NCI-H2107 treated with DMSO at 0.1 percent for 48 hours (cell line): ENCODE measurements around the gene ERICH6.

ENCODE experiments used
- DNase-seq: peaks from one replicate; lab custom pipeline; 2025; ENCODE audit not compliant: unreplicated experiment; lab: John Stamatoyannopoulos, UW

The ERICH6 gene

DNA sequence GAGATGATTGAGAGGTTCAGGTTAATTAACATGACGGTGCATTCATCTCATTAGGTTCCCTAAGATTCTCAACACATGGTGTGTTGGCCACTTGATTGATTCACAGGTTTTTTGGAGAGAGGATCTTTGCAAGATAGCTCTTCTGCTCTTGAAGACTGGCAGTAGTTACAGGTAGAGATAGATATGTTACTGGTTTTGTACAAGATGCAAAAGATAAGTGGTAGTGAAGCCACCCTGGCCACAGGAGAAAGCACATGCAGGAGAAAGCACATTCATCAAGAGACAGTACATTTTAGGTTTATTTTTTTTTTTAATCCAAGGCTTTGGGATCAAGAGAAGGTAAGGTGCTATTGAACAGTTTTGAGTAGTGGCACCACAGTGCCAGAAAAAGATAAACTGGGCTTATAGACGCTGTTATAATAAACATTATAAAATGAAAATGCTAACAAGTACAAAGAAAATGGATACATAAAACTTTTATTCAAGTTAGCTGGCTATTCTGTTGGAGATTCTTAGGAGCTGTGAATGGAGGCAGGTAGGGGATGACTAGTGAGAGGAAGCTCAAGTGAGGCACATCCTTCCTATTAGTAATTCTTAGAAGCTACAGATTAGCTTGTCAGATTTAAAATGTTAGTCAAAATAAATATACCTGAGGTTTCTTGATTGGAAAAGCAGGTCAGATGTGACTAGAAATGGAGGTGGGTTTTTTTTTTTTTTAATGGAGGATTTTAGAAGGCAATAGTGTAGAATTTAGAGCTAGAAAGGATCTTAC, 89.8 kb downstream of the ERICH6 start:
- DNase-seq = no peak

DNA sequence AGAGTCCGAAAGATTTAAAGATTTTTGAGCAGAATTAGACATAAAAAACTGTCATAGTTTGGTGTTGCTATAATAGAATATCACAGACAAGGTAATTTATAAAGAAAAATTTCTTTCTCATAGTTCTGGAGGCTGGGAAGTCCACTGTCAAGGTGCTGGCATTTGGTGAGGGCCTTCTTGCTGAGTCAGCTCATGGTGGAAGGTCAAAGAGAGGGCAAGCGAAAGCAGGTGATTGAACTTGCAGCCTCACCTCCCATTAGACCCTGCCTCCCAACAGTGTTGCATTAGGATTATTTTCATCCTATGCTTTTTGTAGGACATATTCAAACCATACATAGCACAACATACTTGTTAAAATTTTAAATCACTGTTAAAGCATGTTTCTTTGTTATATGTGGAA, 90.7 kb downstream of the ERICH6 start:
- no peak for DNase-seq

DNA sequence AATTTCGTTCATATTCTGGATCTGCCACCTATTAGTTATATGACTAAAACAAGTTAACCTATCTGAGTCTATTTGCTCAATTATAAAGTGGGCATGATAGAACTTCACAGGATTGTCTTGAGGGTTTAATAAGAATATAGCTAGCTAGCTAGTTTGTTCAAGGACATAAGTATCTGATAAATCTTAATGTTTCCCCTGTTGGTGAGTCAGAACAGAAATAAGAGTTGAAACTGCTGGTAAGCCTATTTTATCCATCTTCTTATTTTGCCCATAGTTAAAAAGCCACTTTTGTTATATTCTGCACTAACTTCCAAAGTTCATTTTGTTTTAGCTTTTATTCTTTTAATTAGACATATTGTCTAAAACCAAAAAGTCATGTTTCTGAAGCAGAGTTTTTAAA, 91.2 kb downstream of the ERICH6 start:
- no peak for DNase-seq

DNA sequence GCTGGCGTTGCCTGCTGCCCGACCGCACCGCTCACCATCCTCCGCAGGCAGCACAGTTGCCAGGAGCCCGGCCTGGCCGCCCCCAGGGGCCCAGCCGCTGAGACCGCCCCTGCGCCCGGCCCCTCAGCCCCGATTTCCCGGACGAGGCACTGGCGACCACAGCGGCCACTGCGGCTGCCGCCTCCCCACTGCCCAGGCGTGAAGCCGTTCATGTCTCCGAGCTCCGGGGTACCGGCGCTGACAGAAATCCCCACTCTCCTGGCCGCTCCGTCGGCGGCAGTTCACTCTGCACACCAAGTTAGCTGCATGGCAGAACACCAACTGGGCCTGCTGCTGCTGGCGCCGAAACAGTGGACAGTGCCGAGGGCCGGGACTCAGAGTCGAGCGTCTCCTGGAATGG, 92.1 kb downstream of the ERICH6 start:
- no peak for DNase-seq

DNA sequence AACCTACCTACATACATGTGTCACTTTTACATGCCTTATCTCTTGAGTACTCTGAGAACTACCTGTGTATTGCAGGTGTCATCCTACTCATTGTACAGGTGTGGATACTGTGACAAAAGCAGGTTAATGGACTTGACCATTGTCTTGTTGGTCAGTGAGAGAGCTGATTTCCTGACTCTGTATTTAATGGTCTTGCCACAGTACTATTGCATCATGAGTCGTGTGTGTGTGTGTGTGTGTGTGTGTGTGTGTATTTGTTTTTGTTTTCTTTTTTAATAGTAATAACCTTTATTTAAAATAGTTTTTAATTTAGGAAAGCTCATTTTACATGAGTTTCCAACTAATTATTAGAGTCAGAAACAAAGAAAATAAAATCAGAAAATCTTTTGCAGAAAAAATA, 92.9 kb downstream of the ERICH6 start:
- no peak for DNase-seq

DNA sequence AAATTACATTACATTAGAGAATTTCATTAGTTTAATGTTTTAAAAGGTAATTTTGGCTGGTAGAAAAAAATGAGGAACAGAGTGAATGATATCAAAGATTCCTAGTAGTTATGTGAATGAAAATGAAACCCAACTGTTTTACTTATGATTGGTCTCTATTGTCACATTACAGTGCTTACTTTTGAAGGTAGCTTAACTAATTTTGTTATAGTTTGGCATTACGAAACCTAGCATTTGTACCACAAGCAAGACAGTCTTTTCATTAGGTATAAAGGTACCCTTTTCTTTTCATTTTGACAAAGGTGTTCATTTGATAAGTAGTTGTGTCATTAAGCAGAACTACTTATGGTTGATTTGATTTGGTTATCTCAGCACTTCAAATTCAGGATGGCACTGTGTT, 93.7 kb downstream of the ERICH6 start:
- DNase-seq = no peak
